SK-N-SH (cell line): ENCODE results near the gene TJP1. TPM values are rescaled to one million over a fixed set of nuclear protein-coding genes. Genes with fewer than 3 reads are reported as not detected.

Experiments
- CTCF ChIA-PET: fragments of 300-600, 350-600 bp; formaldehyde crosslinking; extraction: SDS; loops from one replicate; lab custom pipeline; 2021; lab: Yijun Ruan, JAX
- POLR2A ChIA-PET: fragments of 350-600 bp; sonication (Branson Sonifier 250); formaldehyde crosslinking; extraction: SDS; loops from one replicate; lab custom pipeline; 2020; ENCODE audit warnings: antibody characterized with exemption, inconsistent platforms; lab: Yijun Ruan, JAX
- DNase-seq: peaks from one replicate; pipeline ENCODE4 v3.0.0; 2012
- H2AFZ ChIP-seq: fragments of 200-600 bp; sonication (generic); 2 replicates; pipeline ENCODE4 v1.8.1; 2016; ENCODE audit warnings: antibody characterized with exemption, mild to moderate bottlenecking, low read depth
- H3F3A ChIP-seq: fragments of 200-600 bp; sonication (generic); replicated peaks from 2 replicates; pipeline ENCODE3; 2016; ENCODE audit warnings: antibody characterized with exemption, mild to moderate bottlenecking; ENCODE audit not compliant: insufficient read depth
- H3K27ac ChIP-seq, 2 experiments: fragments of 200-500 bp in 1 of 2; fragments of 200-600 bp in 1 of 2; sonication (Bioruptor generic) in 1 of 2; sonication (generic), shearing (Covaris generic) in 1 of 2; 2 replicates each; pipeline versions ENCODE4 v1.5.1 to v1.6.1; 2014 to 2016; ENCODE audit warnings: low read depth in 2 of 2, inconsistent platforms in 1 of 2, low read length in 1 of 2, mild to moderate bottlenecking in 1 of 2, mixed read lengths in 1 of 2
- H3K27me3 ChIP-seq: fragments of 200-600 bp; sonication (generic), shearing (Covaris generic); 2 replicates; pipeline ENCODE4 v1.6.1; 2016; ENCODE audit warnings: mixed run types; ENCODE audit not compliant: insufficient read depth
- H3K36me3 ChIP-seq, 2 experiments: fragments of 200-500 bp in 1 of 2; fragments of 200-600 bp in 1 of 2; sonication (Bioruptor generic) in 1 of 2; sonication (generic) in 1 of 2; replicated peaks in 1 of 2; 2 replicates each; pipeline versions ENCODE3 to v1.5.1; 2014 to 2016; ENCODE audit warnings: low read length in 1 of 2, mild to moderate bottlenecking in 1 of 2; ENCODE audit not compliant: insufficient read depth in 2 of 2, control insufficient read depth in 1 of 2
- H3K4me1 ChIP-seq, 2 experiments: fragments of 200-500 bp in 1 of 2; fragments of 200-600 bp in 1 of 2; sonication (Bioruptor generic) in 1 of 2; sonication (generic), shearing (Covaris generic) in 1 of 2; 2 replicates each; pipeline versions ENCODE4 v1.5.1 to v1.6.1; 2014 to 2016; ENCODE audit warnings: low read depth in 1 of 2, low read length in 1 of 2, mixed run types in 1 of 2; ENCODE audit not compliant: insufficient read depth in 2 of 2, control insufficient read depth in 1 of 2
- H3K4me2 ChIP-seq: fragments of 200-600 bp; sonication (generic), shearing (Covaris generic); 2 replicates; pipeline ENCODE4 v1.6.1; 2017; ENCODE audit warnings: mixed run types
- H3K4me3 ChIP-seq, 2 experiments: fragments of 200-500 bp in 1 of 2; fragments of 200-600 bp in 1 of 2; sonication (Bioruptor generic) in 1 of 2; sonication (generic), shearing (Covaris generic) in 1 of 2; 2 replicates each; pipeline versions ENCODE4 v1.5.1 to v1.8.1; 2014 to 2016; ENCODE audit warnings: low read depth in 2 of 2, inconsistent platforms in 1 of 2, low read length in 1 of 2, mild to moderate bottlenecking in 1 of 2, mixed read lengths in 1 of 2, moderate library complexity in 1 of 2
- H3K79me2 ChIP-seq: fragments of 200-600 bp; sonication (generic); 2 replicates; pipeline ENCODE4 v1.8.1; 2017; ENCODE audit warnings: mild to moderate bottlenecking; ENCODE audit not compliant: insufficient read depth
- H3K9ac ChIP-seq: fragments of 200-600 bp; sonication (generic); 2 replicates; pipeline ENCODE4 v1.6.1; 2017; ENCODE audit warnings: mixed run types
- H3K9me2 ChIP-seq: fragments of 200-600 bp; sonication (generic); 2 replicates; pipeline ENCODE4 v1.6.1; 2017; ENCODE audit warnings: mixed run types
- H3K9me3 ChIP-seq: fragments of 200-600 bp; sonication (generic); 2 replicates; pipeline ENCODE4 v1.6.1; 2017; ENCODE audit warnings: mixed run types, mild to moderate bottlenecking, moderate library complexity
- H4K20me1 ChIP-seq: fragments of 200-600 bp; sonication (generic); 2 replicates; pipeline ENCODE4 v1.6.1; 2017; ENCODE audit warnings: mild to moderate bottlenecking, mixed run types; ENCODE audit not compliant: insufficient read depth
- CHD2 ChIP-seq: fragments of 150-350 bp; IDR thresholded peaks from 2 replicates; pipeline ENCODE4 v1.6.1; 2018; ENCODE audit warnings: low read length; ENCODE audit not compliant: partially characterized antibody
- CTCF ChIP-seq: fragments of 200-600 bp; sonication (generic); IDR thresholded peaks from 2 replicates; pipeline ENCODE4 v1.6.1; 2017; ENCODE audit warnings: antibody characterized with exemption, mild to moderate bottlenecking, moderate library complexity
- ELF1 ChIP-seq: IDR thresholded peaks from 2 replicates; pipeline ENCODE4 v1.4.0; 2012
- EP300 ChIP-seq, 2 experiments: IDR thresholded peaks; 2 replicates each; pipeline versions ENCODE4 v1.4.0 to v1.6.1; 2012; ENCODE audit warnings: borderline replicate concordance in 1 of 2, low read depth in 1 of 2, low read length in 1 of 2
- FOSL2 ChIP-seq: IDR thresholded peaks from 2 replicates; pipeline ENCODE4 v1.4.0; 2012; ENCODE audit warnings: low read depth, mild to moderate bottlenecking, moderate library complexity, borderline replicate concordance
- FOXJ3 ChIP-seq: sonication (generic); formaldehyde crosslinking; IDR thresholded peaks from 2 replicates; pipeline ENCODE4 v1.5.1; 2020; ENCODE audit warnings: mild to moderate bottlenecking, missing genetic modification reagents
- FOXM1 ChIP-seq: IDR thresholded peaks from 2 replicates; pipeline ENCODE4 v1.4.0; 2012; ENCODE audit warnings: low read depth, mild to moderate bottlenecking
- GABPA ChIP-seq: IDR thresholded peaks from 2 replicates; pipeline ENCODE4 v1.4.0; 2012; ENCODE audit warnings: low read depth, mild to moderate bottlenecking
- JUND ChIP-seq: IDR thresholded peaks from 2 replicates; pipeline ENCODE4 v1.4.0; 2012
- MEF2A ChIP-seq: IDR thresholded peaks from 2 replicates; pipeline ENCODE4 v1.4.0; 2012; ENCODE audit warnings: low read depth, borderline replicate concordance
- MXI1 ChIP-seq: IDR thresholded peaks from 2 replicates; pipeline ENCODE4 v1.6.1; 2012; ENCODE audit warnings: mild to moderate bottlenecking, low read depth, low read length, improper control_type of control experiment
- NFIC ChIP-seq: IDR thresholded peaks from 2 replicates; pipeline ENCODE4 v1.4.0; 2012; ENCODE audit warnings: borderline replicate concordance
- NRF1 ChIP-seq: IDR thresholded peaks from 2 replicates; pipeline ENCODE4 v1.6.1; 2012; ENCODE audit warnings: low read depth, mild to moderate bottlenecking, low read length
- RCOR1 ChIP-seq: fragments of 150-350 bp; IDR thresholded peaks from 2 replicates; pipeline ENCODE4 v1.6.1; 2017; ENCODE audit warnings: antibody characterized with exemption, low read length
- RXRA ChIP-seq: IDR thresholded peaks from 2 replicates; pipeline ENCODE4 v1.4.0; 2012; ENCODE audit warnings: low read depth, mild to moderate bottlenecking, borderline replicate concordance
- SIN3A ChIP-seq: IDR thresholded peaks from 2 replicates; pipeline ENCODE4 v1.6.1; 2012; ENCODE audit warnings: low read depth, mild to moderate bottlenecking, low read length, moderate library complexity, borderline replicate concordance
- SMC3 ChIP-seq: IDR thresholded peaks from 2 replicates; pipeline ENCODE4 v1.6.1; 2012; ENCODE audit warnings: low read depth, low read length, improper control_type of control experiment
- TAF1 ChIP-seq: IDR thresholded peaks from 2 replicates; pipeline ENCODE4 v1.6.1; 2012; ENCODE audit warnings: low read depth, mild to moderate bottlenecking, low read length, moderate library complexity, borderline replicate concordance
- TCF12 ChIP-seq: IDR thresholded peaks from 2 replicates; pipeline ENCODE4 v1.4.0; 2012
- TEAD4 ChIP-seq: IDR thresholded peaks from 2 replicates; pipeline ENCODE4 v1.4.0; 2012; ENCODE audit warnings: mild to moderate bottlenecking, borderline replicate concordance; ENCODE audit not compliant: insufficient read depth
- USF2 ChIP-seq: fragments of 150-350 bp; IDR thresholded peaks from 2 replicates; pipeline ENCODE4 v1.6.1; 2017; ENCODE audit warnings: antibody characterized with exemption, low read length, low read depth, borderline replicate concordance
- YY1 ChIP-seq: IDR thresholded peaks from 2 replicates; pipeline ENCODE4 v1.4.0; 2012; ENCODE audit warnings: low read depth, mild to moderate bottlenecking
- WGBS: methylation state at CpG from one replicate; pipeline ENCODE4 v1.1.6; 2017; ENCODE audit warnings: low lambda C conversion rate; 5-methylcytosine and 5-hydroxymethylcytosine counted together
- polyA plus RNA-seq, 3 experiments: library from polyadenylated mRNA; depleted of rRNA; stranded (reverse); fragments of >200 nt; gene quantifications; 2 replicates each; pipeline ENCODE4 v1.2.3, GENCODE V29; 2012
- TF ChIP-seq, protein P1 (sequence below): IDR thresholded peaks from 2 replicates; pipeline ENCODE4; 2012
- TF ChIP-seq, protein P2 (sequence below): IDR thresholded peaks from 2 replicates; pipeline ENCODE4 v1.4.0; 2012; ENCODE audit warnings: low read depth, borderline replicate concordance

TJP1 gene
- polyA plus RNA-seq, 1 of the 3 experiments (the other 2 are of a cell fraction) = 17.5 TPM

DNA sequence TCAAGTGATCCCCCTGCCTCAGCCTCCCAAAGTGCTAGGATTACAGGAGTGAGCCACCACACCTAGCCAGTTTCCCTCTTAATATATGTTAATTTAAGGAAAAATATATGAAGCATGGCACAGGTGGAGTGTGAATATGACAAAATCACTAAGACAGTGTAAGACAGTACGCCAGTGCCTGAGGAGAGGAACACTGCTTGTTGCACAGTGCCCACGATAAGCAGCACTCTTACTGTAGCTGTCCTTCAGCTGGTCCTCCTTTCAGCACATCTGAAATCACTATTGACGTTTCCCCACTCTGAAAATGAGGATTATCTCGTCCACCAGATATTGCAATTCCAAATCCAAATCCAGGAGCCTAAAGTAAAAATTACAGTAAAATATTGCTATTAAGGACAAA lies 49.3 kb downstream of the TJP1 start:
- Histone ChIP-seq H3K9me3 (no peaks in the 10 kb centered on the region), H3K79me2 (peaks cover 76% of the 10 kb centered on the region), H4K20me1 (peaks cover 14% of the 10 kb centered on the region; the same call in 1 of the 2 replicates)

DNA sequence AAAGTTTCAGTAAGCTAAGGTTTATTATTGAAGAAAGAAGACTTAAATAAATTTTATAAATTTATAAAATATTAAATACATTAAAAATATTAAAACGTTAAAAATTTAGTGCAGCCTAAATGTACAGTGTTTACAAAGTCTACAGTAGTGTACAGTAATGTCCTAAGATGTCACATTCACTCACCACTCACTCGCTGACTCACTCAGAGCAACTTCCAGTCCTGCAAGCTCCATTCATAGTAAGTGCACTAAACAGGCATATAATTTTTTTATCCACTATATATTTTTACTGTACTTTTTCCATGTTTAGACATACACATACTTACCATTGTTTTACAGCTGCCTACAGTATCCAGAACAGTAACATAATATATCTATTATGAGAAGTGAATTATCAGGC lies 51.5 kb downstream of the TJP1 start:
- H3F3A ChIP-seq = peaks cover 6% of the 10 kb centered on the region
- POLR2A ChIA-PET = no interaction called here
- no peaks in the 10 kb centered on the region for H3K9me3 ChIP-seq
- H3K9me2 ChIP-seq = no peaks in the 10 kb centered on the region
- DNase-seq = no peak
- no peak overlapping the region for H2AFZ ChIP-seq
- WGBS = 45% methylated on average over 2 of the region's 2 CpGs
- H3K4me2 ChIP-seq = no peak overlapping the region
- no peak overlapping the region for H3K4me3 ChIP-seq
- no peak overlapping the region for H3K27ac ChIP-seq
- peaks cover 64% of the 10 kb centered on the region for H3K79me2 ChIP-seq
- no peak overlapping the region for H3K9ac ChIP-seq
- H4K20me1 ChIP-seq = peaks cover 10% of the 10 kb centered on the region; the same call in 1 of the 2 replicates
- H3K36me3 ChIP-seq = peaks cover 27 to 31% of the 10 kb centered on the region in 2 experiments
- H3K27me3 ChIP-seq = no peaks in the 10 kb centered on the region
- peaks cover 0 to 5% of the 10 kb centered on the region in 2 experiments; a peak in 1 of 4 replicates for H3K4me1 ChIP-seq
- CTCF ChIA-PET = interaction anchor here (0.6 to 1.0 kb wide), 2 partner anchors 10 to 155 kb away, joined by 3 read pairs; no protein-coding TSS in a partner anchor
- TF ChIP-seq, protein P1, sequence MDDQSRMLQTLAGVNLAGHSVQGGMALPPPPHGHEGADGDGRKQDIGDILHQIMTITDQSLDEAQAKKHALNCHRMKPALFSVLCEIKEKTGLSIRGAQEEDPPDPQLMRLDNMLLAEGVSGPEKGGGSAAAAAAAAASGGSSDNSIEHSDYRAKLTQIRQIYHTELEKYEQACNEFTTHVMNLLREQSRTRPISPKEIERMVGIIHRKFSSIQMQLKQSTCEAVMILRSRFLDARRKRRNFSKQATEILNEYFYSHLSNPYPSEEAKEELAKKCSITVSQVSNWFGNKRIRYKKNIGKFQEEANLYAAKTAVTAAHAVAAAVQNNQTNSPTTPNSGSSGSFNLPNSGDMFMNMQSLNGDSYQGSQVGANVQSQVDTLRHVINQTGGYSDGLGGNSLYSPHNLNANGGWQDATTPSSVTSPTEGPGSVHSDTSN = peak; percentile 71
- TF ChIP-seq, protein P2, sequence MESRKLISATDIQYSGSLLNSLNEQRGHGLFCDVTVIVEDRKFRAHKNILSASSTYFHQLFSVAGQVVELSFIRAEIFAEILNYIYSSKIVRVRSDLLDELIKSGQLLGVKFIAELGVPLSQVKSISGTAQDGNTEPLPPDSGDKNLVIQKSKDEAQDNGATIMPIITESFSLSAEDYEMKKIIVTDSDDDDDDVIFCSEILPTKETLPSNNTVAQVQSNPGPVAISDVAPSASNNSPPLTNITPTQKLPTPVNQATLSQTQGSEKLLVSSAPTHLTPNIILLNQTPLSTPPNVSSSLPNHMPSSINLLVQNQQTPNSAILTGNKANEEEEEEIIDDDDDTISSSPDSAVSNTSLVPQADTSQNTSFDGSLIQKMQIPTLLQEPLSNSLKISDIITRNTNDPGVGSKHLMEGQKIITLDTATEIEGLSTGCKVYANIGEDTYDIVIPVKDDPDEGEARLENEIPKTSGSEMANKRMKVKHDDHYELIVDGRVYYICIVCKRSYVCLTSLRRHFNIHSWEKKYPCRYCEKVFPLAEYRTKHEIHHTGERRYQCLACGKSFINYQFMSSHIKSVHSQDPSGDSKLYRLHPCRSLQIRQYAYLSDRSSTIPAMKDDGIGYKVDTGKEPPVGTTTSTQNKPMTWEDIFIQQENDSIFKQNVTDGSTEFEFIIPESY = no peak
- TF ChIP-seq MXI1 = no peak
- peak; percentile 47 for TF ChIP-seq JUND
- peak; percentile 52; the same call in 1 of the 2 replicates for TF ChIP-seq FOSL2
- no peak for TF ChIP-seq FOXM1
- TF ChIP-seq RCOR1 = no peak
- TF ChIP-seq GABPA = no peak
- no peak for TF ChIP-seq YY1
- TF ChIP-seq RXRA = no peak

More for the DNA sequence above, 49.3 kb downstream of the TJP1 start:
- no peaks in the 10 kb centered on the region for H3K27me3 ChIP-seq
- peaks cover 17 to 20% of the 10 kb centered on the region in 2 experiments for H3K36me3 ChIP-seq
- no peak overlapping the region for H3K4me3 ChIP-seq
- H3K9ac ChIP-seq = no peak overlapping the region
- no peak overlapping the region for H3K27ac ChIP-seq
- peaks cover 0 to 5% of the 10 kb centered on the region in 2 experiments; a peak in 1 of 4 replicates for H3K4me1 ChIP-seq
- no peak for TF ChIP-seq CTCF
- TF ChIP-seq CHD2 = no peak
- no peak for TF ChIP-seq USF2
- TF ChIP-seq NFIC = no peak
- no peak for TF ChIP-seq SMC3
- TF ChIP-seq MEF2A = no peak
- no peak for TF ChIP-seq FOXM1
- TF ChIP-seq TAF1 = no peak
- no peak for TF ChIP-seq ELF1
- no peak for TF ChIP-seq TEAD4
- TF ChIP-seq FOXJ3 (CRISPR knock-in tag) = no peak
- TF ChIP-seq EP300 (IDR thresholded peaks at IDR 0.05; ENCODE audit: borderline replicate concordance in 1 of 2, low read depth in 1 of 2, low read length in 1 of 2) = no peak
- TF ChIP-seq JUND = no peak
- TF ChIP-seq GABPA = no peak
- no peak for TF ChIP-seq TCF12
- no peak for TF ChIP-seq RXRA
- TF ChIP-seq SIN3A = no peak
- no peak for TF ChIP-seq NRF1
- TF ChIP-seq RCOR1 = no peak
- TF ChIP-seq, all 33 proteins: peak for 0
- POLR2A ChIA-PET = no interaction called here
- no peak for DNase-seq
- Histone ChIP-seq H3K4me2 (no peak overlapping the region), H3K9me2 (no peaks in the 10 kb centered on the region), H3F3A (peaks cover 9% of the 10 kb centered on the region), H2AFZ (no peak overlapping the region)
- WGBS = 92% methylated on average over 4 of the region's 4 CpGs
- CTCF ChIA-PET = interaction anchor here (1.2 kb wide), 1 partner anchor 15 kb away, joined by 3 read pairs; no protein-coding TSS in a partner anchor
